ENCODE data around the gene SNX25. TPM values are rescaled to one million over a fixed set of nuclear protein-coding genes. Genes with fewer than 3 reads are reported as not detected.

SNX25 gene
- total RNA-seq, 1 experiment from 2014 or later, result 16.7 TPM

DNA sequence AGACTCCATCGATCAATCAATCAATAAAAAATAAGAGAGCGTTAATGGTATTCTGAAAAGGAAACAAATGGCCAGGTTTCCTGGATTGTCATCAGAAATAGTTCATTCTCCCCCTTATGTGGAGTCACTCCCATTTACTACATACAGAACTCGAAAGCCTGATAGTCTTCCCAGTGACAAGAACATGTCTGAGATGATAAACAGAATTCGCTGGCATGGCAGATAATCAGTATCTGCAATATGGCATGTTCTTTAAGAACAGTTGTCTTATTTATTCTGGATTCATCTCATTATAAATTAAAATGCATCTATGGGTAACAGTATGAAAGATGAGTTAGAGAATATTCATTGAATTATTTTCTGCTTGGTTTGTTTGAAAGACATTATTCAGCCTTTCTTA lies 124.9 kb downstream of the SNX25 start:
- intact Hi-C loops (cut with micrococcal nuclease; ENCODE audit: unreplicated experiment), result no loop called here
- TF ChIP-seq, protein P1, sequence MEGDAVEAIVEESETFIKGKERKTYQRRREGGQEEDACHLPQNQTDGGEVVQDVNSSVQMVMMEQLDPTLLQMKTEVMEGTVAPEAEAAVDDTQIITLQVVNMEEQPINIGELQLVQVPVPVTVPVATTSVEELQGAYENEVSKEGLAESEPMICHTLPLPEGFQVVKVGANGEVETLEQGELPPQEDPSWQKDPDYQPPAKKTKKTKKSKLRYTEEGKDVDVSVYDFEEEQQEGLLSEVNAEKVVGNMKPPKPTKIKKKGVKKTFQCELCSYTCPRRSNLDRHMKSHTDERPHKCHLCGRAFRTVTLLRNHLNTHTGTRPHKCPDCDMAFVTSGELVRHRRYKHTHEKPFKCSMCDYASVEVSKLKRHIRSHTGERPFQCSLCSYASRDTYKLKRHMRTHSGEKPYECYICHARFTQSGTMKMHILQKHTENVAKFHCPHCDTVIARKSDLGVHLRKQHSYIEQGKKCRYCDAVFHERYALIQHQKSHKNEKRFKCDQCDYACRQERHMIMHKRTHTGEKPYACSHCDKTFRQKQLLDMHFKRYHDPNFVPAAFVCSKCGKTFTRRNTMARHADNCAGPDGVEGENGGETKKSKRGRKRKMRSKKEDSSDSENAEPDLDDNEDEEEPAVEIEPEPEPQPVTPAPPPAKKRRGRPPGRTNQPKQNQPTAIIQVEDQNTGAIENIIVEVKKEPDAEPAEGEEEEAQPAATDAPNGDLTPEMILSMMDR (IDR thresholded peaks at IDR 0.05), result no peak
- no peak for TF ChIP-seq REST (IDR thresholded peaks at IDR 0.05; ENCODE audit: insufficient read depth in 1 of 2, low read depth in 2 of 2, low read length in 1 of 2)
- no peak for TF ChIP-seq POLR2AphosphoS5 (IDR thresholded peaks at IDR 0.05; ENCODE audit: low read depth, low read length)
- no peak for TF ChIP-seq TCF7L2 (IDR thresholded peaks at IDR 0.05; ENCODE audit: low read depth, low read length)
- no peak for TF ChIP-seq SIN3A (IDR thresholded peaks at IDR 0.05; ENCODE audit: borderline replicate concordance, insufficient read depth, low read depth, low read length)
- CTCF ChIA-PET, result no interaction called here
- Histone ChIP-seq H3K4me3 (ENCODE audit: low read depth in 2 of 2, low read length in 2 of 2) (no peak overlapping the region), H3K36me3 (ENCODE audit: control insufficient read depth, insufficient read depth, low read length) (no peaks in the 10 kb centered on the region), H3K27ac (ENCODE audit: low read length) (no peak overlapping the region), H3K4me1 (ENCODE audit: control insufficient read depth, insufficient read depth, low read length) (no peaks in the 10 kb centered on the region), H3K27me3 (ENCODE audit: control insufficient read depth, insufficient read depth, low read length) (no peaks in the 10 kb centered on the region), H3K9me3 (ENCODE audit: control insufficient read depth, insufficient read depth, low read depth, low read length) (no peaks in the 10 kb centered on the region)
- BruUV-seq (replicated peaks), result no TSS peak
- in situ Hi-C loops (cut with HindIII; ENCODE audit: low pct_unique_long_range_greater_than_20kb, low sequenced_read_pairs), result no loop called here
- POLR2A ChIA-PET, result no interaction called here
- ATAC-seq (no peak), DNase-seq (ENCODE audit: low read depth, low spot score) (no peak)

DNA sequence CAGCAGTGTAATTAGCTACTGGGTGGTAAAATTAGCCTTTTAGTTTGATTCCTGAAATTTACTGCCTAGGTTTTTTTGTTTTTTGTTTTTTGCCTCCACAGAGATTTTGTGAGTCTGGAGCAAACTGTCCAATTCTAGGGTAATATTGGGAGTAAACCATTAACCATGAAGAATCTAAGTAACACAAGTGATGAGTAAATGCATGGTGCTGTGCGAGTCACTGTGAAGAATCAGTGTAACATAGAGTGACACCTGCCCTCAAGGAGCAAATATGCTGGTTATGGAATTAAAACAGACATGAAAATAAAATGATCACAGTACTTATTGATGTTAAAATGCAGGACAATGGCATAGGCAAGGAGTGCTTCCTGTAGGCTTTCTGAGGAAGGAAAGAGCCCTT lies 126.2 kb downstream of the SNX25 start:
- CTCF ChIA-PET, result no interaction called here
- POLR2A ChIA-PET, result no interaction called here

More for the DNA sequence above, 126.2 kb downstream of the SNX25 start:
- TF ChIP-seq, protein P1 (IDR thresholded peaks at IDR 0.05), result no peak
- TF ChIP-seq REST (IDR thresholded peaks at IDR 0.05; ENCODE audit: insufficient read depth in 1 of 2, low read depth in 2 of 2, low read length in 1 of 2), result no peak
- no peak for TF ChIP-seq TCF7L2 (IDR thresholded peaks at IDR 0.05; ENCODE audit: low read depth, low read length)
- TF ChIP-seq POLR2AphosphoS5 (IDR thresholded peaks at IDR 0.05; ENCODE audit: low read depth, low read length), result no peak
- TF ChIP-seq SIN3A (IDR thresholded peaks at IDR 0.05; ENCODE audit: borderline replicate concordance, insufficient read depth, low read depth, low read length), result no peak
- Histone ChIP-seq H3K4me1 (ENCODE audit: control insufficient read depth, insufficient read depth, low read length) (no peaks in the 10 kb centered on the region), H3K36me3 (ENCODE audit: control insufficient read depth, insufficient read depth, low read length) (no peaks in the 10 kb centered on the region; the same call in 1 of the 2 replicates), H3K9me3 (ENCODE audit: control insufficient read depth, insufficient read depth, low read depth, low read length) (no peaks in the 10 kb centered on the region), H3K27ac (ENCODE audit: low read length) (no peak overlapping the region), H3K27me3 (ENCODE audit: control insufficient read depth, insufficient read depth, low read length) (no peaks in the 10 kb centered on the region), H3K4me3 (ENCODE audit: low read depth in 2 of 2, low read length in 2 of 2) (no peak overlapping the region)
- ATAC-seq (no peak), DNase-seq (ENCODE audit: low read depth, low spot score) (no peak)
- no TSS peak for BruUV-seq (replicated peaks)
- intact Hi-C loops (cut with micrococcal nuclease; ENCODE audit: unreplicated experiment), result no loop called here
- in situ Hi-C loops (cut with HindIII; ENCODE audit: low pct_unique_long_range_greater_than_20kb, low sequenced_read_pairs), result no loop called here
